Neural crest cell (in vitro differentiated cells): ENCODE results near the gene QSOX2. TPM values are rescaled to one million over a fixed set of nuclear protein-coding genes. Genes with fewer than 3 reads are reported as not detected.

ENCODE experiments used
- DNase-seq: peaks from one replicate; pipeline ENCODE4 v3.0.0; 2021; ENCODE audit warnings: low read depth, mixed read lengths, low spot score
- H3K27ac Mint-ChIP-seq: one replicate; pipeline ENCODE4 v1.8.0; 2021; ENCODE audit warnings: mild to moderate bottlenecking, mixed read lengths; ENCODE audit not compliant: unreplicated experiment
- H3K27me3 Mint-ChIP-seq: 2 replicates; pipeline ENCODE4 v1.8.0; 2021; ENCODE audit warnings: low read depth, mild to moderate bottlenecking, mixed read lengths
- H3K36me3 Mint-ChIP-seq: 2 replicates; pipeline ENCODE4 v1.8.0; 2021; ENCODE audit warnings: low read depth, mild to moderate bottlenecking, mixed read lengths
- H3K4me1 Mint-ChIP-seq: 2 replicates; pipeline ENCODE4 v1.8.0; 2021; ENCODE audit warnings: mixed read lengths
- H3K4me3 Mint-ChIP-seq: one replicate; pipeline ENCODE4 v1.8.0; 2021; ENCODE audit warnings: mild to moderate bottlenecking, mixed read lengths
- H3K9me3 Mint-ChIP-seq: 2 replicates; pipeline ENCODE4 v1.8.0; 2021; ENCODE audit warnings: mixed read lengths
- total RNA-seq: library from RNA; stranded (reverse); gene quantifications from 2 replicates; pipeline ENCODE4 v1.2.1, GENCODE V29; 2021
- TF ChIP-seq, protein P1 (sequence below): fragments of 200-600 bp; sonication (generic); conservative IDR thresholded peaks from 2 replicates; pipeline ENCODE4 v1.5.0; 2021; ENCODE audit warnings: antibody characterized with exemption, mild to moderate bottlenecking

QSOX2 gene
- total RNA-seq, 1 donor from 2014 or later: 28.7 TPM

DNA sequence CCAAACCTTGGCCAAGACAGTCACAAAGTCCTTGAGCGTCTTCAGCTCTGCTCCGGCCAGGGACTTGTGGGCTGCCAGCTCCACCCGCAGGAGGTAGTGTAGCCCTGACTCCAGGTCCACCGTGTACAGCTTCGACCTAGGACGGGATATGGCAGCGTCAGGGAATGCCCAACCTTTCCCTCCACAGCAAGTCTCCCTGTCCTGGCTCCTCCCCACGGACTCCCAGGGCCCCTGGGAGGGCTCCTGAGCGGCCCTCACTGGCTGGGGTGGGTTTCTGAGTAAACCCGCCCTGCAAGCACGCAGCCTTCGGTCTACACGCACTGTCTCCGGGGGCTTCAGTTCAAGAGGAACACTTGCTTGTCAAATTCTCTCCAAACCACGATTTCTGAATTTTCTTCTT lies 26.9 kb downstream of the QSOX2 start:
- Mint-ChIP-seq H3K36me3 (peaks cover 15% of the 10 kb centered on the region), H3K27ac (no peak overlapping the region), H3K27me3 (no peaks in the 10 kb centered on the region), H3K9me3 (no peaks in the 10 kb centered on the region), H3K4me3 (no peak overlapping the region), H3K4me1 (no peaks in the 10 kb centered on the region)
- DNase-seq: no peak
- TF ChIP-seq, protein P1, sequence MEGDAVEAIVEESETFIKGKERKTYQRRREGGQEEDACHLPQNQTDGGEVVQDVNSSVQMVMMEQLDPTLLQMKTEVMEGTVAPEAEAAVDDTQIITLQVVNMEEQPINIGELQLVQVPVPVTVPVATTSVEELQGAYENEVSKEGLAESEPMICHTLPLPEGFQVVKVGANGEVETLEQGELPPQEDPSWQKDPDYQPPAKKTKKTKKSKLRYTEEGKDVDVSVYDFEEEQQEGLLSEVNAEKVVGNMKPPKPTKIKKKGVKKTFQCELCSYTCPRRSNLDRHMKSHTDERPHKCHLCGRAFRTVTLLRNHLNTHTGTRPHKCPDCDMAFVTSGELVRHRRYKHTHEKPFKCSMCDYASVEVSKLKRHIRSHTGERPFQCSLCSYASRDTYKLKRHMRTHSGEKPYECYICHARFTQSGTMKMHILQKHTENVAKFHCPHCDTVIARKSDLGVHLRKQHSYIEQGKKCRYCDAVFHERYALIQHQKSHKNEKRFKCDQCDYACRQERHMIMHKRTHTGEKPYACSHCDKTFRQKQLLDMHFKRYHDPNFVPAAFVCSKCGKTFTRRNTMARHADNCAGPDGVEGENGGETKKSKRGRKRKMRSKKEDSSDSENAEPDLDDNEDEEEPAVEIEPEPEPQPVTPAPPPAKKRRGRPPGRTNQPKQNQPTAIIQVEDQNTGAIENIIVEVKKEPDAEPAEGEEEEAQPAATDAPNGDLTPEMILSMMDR: no peak

DNA sequence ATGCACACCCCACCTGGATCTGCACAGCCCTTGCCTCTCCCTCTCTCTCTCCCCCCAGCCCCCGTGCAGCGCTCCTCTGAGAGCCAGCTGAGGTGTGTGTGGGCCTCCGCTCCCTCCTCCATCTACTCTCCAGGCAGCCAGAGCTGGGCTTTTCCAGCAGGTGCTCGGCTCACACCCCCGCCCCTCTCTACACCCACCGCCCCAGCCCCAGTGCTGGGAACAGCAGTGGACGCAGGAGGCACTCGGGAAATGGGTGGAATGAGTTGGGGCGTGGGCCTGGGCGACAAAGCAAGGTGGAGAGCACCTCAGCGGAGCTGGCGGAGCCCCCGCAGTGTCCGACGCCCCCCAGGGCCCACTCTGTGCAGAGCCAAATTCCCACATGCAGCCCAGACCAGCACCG lies 27.3 kb downstream of the QSOX2 start:
- TF ChIP-seq, protein P1: no peak

DNA sequence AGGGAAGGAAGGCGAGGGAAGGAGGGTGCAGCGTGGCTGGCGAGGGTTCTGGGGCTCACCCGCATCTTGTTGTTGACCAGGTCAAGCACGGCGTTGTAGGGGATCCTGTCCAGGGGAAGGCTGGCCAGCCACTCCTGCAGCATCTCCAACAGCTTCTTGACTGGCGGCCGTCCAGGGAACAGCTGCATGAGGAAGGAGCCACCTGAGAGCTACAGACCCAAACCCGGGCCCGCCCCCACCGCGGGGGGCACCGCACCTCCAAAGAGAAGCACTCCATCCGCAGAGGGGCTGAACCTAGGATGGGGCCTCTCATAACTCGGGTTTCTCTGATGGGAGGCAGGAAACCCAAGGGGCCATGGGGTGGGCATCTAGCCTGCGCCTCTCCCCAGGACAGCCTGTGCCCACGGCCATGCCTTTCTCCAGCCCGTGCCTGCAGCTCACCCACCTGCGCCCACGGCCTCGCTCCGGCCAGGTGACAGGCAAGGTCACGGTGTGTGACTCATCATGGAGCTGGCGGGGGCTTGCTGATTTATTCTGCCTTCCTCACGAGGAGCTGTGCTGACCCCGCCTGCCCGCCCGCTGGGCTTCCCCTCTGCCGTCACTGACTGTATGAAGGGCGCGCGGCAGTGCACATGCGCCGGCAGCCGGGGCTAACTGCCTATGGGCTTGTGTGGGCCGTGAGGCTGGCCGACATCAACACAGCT lies 28.9 kb downstream of the QSOX2 start:
- H3K4me1 Mint-ChIP-seq: no peaks in the 10 kb centered on the region
- TF ChIP-seq, protein P1: no peak
- H3K27ac Mint-ChIP-seq: no peak overlapping the region
- no peak for DNase-seq
- H3K27me3 Mint-ChIP-seq: no peaks in the 10 kb centered on the region
- H3K9me3 Mint-ChIP-seq: no peaks in the 10 kb centered on the region
- H3K36me3 Mint-ChIP-seq: peaks cover 9% of the 10 kb centered on the region
- no peak overlapping the region for H3K4me3 Mint-ChIP-seq

More for the DNA sequence above, 27.3 kb downstream of the QSOX2 start:
- H3K4me1 Mint-ChIP-seq: no peaks in the 10 kb centered on the region
- DNase-seq: no peak
- no peak overlapping the region for H3K4me3 Mint-ChIP-seq
- H3K27ac Mint-ChIP-seq: no peak overlapping the region
- H3K9me3 Mint-ChIP-seq: no peaks in the 10 kb centered on the region
- H3K27me3 Mint-ChIP-seq: no peaks in the 10 kb centered on the region
- peaks cover 12% of the 10 kb centered on the region for H3K36me3 Mint-ChIP-seq

DNA sequence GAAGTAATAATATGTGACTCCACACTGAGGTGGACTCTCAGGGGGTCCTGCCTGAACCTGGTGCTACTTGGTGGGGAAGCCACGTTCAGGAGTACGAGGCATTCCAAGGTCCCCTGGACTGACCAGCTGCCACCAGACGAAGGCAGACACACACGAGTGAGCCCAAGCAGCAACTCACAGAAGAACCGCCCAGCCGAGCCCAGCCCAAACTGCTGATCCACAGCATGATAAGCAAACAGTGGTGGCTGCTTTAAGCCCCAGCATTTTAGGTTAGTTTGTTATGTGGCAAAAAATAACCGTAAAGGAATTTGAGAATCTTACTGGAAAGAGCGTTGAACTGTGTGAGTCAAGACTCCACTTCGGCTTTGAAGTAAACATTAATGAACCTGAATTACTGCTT lies 31.9 kb downstream of the QSOX2 start:
- no peaks in the 10 kb centered on the region for H3K9me3 Mint-ChIP-seq
- no peak overlapping the region for H3K4me3 Mint-ChIP-seq
- H3K4me1 Mint-ChIP-seq: no peaks in the 10 kb centered on the region
- DNase-seq: no peak
- TF ChIP-seq, protein P1: no peak
- peaks cover 8% of the 10 kb centered on the region for H3K36me3 Mint-ChIP-seq
- peaks cover 2% of the 10 kb centered on the region for H3K27me3 Mint-ChIP-seq
- H3K27ac Mint-ChIP-seq: no peak overlapping the region

DNA sequence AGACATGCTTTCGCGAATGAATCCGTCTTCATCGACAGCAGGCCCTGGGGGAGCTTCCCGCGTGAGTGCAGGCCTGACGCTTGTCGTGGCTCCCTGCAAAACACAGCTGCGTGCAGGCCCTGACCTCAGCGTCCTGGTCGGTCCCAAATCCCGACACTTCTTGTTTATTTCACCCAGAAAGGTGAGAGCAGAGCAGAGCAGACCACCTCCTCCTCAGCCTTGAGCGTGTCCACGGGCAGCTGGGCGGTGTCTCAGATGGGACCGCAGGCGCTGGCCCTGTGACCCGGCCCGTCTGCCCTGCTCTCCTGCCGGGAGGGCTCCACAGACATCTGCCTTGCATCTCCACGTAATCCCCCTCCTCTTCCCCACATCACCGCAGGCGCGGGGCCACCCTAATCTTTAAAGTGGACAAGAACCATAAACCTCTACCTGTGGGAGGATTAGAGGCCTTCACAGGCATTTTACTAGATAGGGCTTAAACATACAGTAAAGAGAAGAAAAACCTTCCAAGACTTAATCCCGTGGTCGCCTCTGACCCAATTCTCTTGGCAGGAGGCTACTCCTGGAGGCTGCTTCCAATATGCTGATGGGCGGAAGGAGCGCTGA lies 33.2 kb downstream of the QSOX2 start:
- H3K36me3 Mint-ChIP-seq: peaks cover 8% of the 10 kb centered on the region
- H3K4me3 Mint-ChIP-seq: no peak overlapping the region
- H3K27ac Mint-ChIP-seq: no peak overlapping the region
- H3K27me3 Mint-ChIP-seq: peaks cover 2% of the 10 kb centered on the region
- TF ChIP-seq, protein P1: no peak
- H3K4me1 Mint-ChIP-seq: no peaks in the 10 kb centered on the region
- no peak for DNase-seq
- no peaks in the 10 kb centered on the region for H3K9me3 Mint-ChIP-seq
